GM23338 (cell line): ENCODE measurements around the gene MST1. TPM values are rescaled to one million over a fixed set of nuclear protein-coding genes. Genes with fewer than 3 reads are reported as not detected.

ENCODE experiments used
- ATAC-seq: fragments of 200-7000 bp; cut with Tn5 transposase; 3 replicates; pipeline ENCODE4 v1.9.1; 2020
- DNase-seq: peaks from one replicate; pipeline ENCODE4 v3.0.0-alpha.2; 2015; ENCODE audit warnings: low spot score
- H2AFZ ChIP-seq: fragments of 200-600 bp; sonication (generic); 2 replicates; pipeline ENCODE4 v1.8.0; 2016; ENCODE audit warnings: antibody characterized with exemption, mild to moderate bottlenecking, moderate library complexity
- H3F3A ChIP-seq: fragments of 200-600 bp; sonication (generic); replicated peaks from 2 replicates; pipeline ENCODE4 v1.8.0; 2017; ENCODE audit warnings: antibody characterized with exemption, mixed run types, low read depth
- H3K27ac ChIP-seq: fragments of 200-600 bp; sonication (generic); 2 replicates; pipeline ENCODE4 v1.6.1; 2016; ENCODE audit warnings: low read depth
- H3K27me3 ChIP-seq: fragments of 200-600 bp; sonication (generic); 2 replicates; pipeline ENCODE4 v1.8.0; 2016; ENCODE audit warnings: mild to moderate bottlenecking, mixed run types, moderate library complexity; ENCODE audit not compliant: insufficient read depth
- H3K36me3 ChIP-seq: fragments of 200-600 bp; sonication (generic); 2 replicates; pipeline ENCODE4 v1.8.0; 2016; ENCODE audit warnings: mild to moderate bottlenecking; ENCODE audit not compliant: insufficient read depth
- H3K4me1 ChIP-seq: fragments of 200-600 bp; sonication (generic); 2 replicates; pipeline ENCODE4 v1.8.0; 2016; ENCODE audit warnings: mild to moderate bottlenecking, moderate library complexity; ENCODE audit not compliant: insufficient read depth
- H3K4me2 ChIP-seq: fragments of 200-600 bp; sonication (generic); 2 replicates; pipeline ENCODE4 v1.7.1; 2017; ENCODE audit warnings: mixed run types
- H3K4me3 ChIP-seq: fragments of 200-600 bp; sonication (generic); 2 replicates; pipeline ENCODE4 v1.6.1; 2016; ENCODE audit warnings: mixed run types
- H3K79me2 ChIP-seq: fragments of 200-600 bp; sonication (generic); replicated peaks from 2 replicates; pipeline ENCODE4 v1.8.0; 2017; ENCODE audit warnings: mild to moderate bottlenecking; ENCODE audit not compliant: insufficient read depth
- H3K9me2 ChIP-seq: fragments of 200-600 bp; sonication (generic); 2 replicates; pipeline ENCODE4 v1.8.0; 2017; ENCODE audit not compliant: insufficient read depth
- H4K20me1 ChIP-seq: fragments of 200-600 bp; sonication (generic); replicated peaks from 2 replicates; pipeline ENCODE4 v1.8.0; 2017; ENCODE audit warnings: mild to moderate bottlenecking; ENCODE audit not compliant: insufficient read depth
- H3K27ac Mint-ChIP-seq: 2 replicates; pipeline ENCODE4 v1.8.0; 2020; ENCODE audit warnings: inconsistent platforms, mild to moderate bottlenecking, moderate library complexity, mixed read lengths
- H3K27me3 Mint-ChIP-seq: 3 replicates; pipeline ENCODE4 v1.8.0; 2022; ENCODE audit warnings: low read depth, mild to moderate bottlenecking, moderate library complexity, mixed read lengths, inconsistent platforms; ENCODE audit not compliant: insufficient read depth, poor library complexity
- H3K36me3 Mint-ChIP-seq: 3 replicates; pipeline ENCODE4 v1.8.0; 2021; ENCODE audit warnings: low read depth, mild to moderate bottlenecking, inconsistent platforms, moderate library complexity, mixed read lengths
- H3K4me1 Mint-ChIP-seq: 3 replicates; pipeline ENCODE4 v1.8.0; 2020; ENCODE audit warnings: mild to moderate bottlenecking, inconsistent platforms, mixed read lengths
- H3K4me3 Mint-ChIP-seq: 3 replicates; pipeline ENCODE4 v1.8.0; 2021; ENCODE audit warnings: moderate library complexity, mild to moderate bottlenecking, inconsistent platforms, mixed read lengths
- H3K9me3 Mint-ChIP-seq: 3 replicates; pipeline ENCODE4 v1.8.0; 2020; ENCODE audit warnings: moderate library complexity, mild to moderate bottlenecking, inconsistent platforms, mixed read lengths
- EZH2phosphoT487 ChIP-seq: fragments of 200-600 bp; sonication (generic); IDR thresholded peaks from one replicate; pipeline ENCODE4 v1.8.1; 2018; ENCODE audit warnings: antibody characterized with exemption; ENCODE audit not compliant: unreplicated experiment
- JUNB ChIP-seq: IDR thresholded peaks from one replicate; pipeline ENCODE4 v1.6.1; 2016; ENCODE audit warnings: antibody characterized with exemption; ENCODE audit not compliant: unreplicated experiment
- NANOG ChIP-seq: IDR thresholded peaks from 2 replicates; pipeline ENCODE4 v1.6.1; 2016; ENCODE audit warnings: antibody characterized with exemption, borderline replicate concordance
- POLR2AphosphoS5 ChIP-seq: IDR thresholded peaks from 2 replicates; pipeline ENCODE4 v1.6.1; 2016; ENCODE audit warnings: antibody characterized with exemption, low read depth
- ZNF114 ChIP-seq: fragments of 250-450 bp; sonication (Bioruptor Pico); IDR thresholded peaks from 2 replicates; pipeline ENCODE4 v1.5.0; 2020; ENCODE audit warnings: mild to moderate bottlenecking, moderate library complexity
- ZNF331 ChIP-seq: fragments of 250-450 bp; sonication (Bioruptor Pico); IDR thresholded peaks from 2 replicates; pipeline ENCODE4 v1.5.0; 2020; ENCODE audit warnings: low read depth, mild to moderate bottlenecking, moderate library complexity
- polyA plus RNA-seq: library from polyadenylated mRNA; unstranded; fragments of >200 nt; fragmentation: Nextera tagmentation; extraction: Ambion mirVana; gene quantifications from 2 replicates; pipeline ENCODE4 v1.2.1, GENCODE V29; 2016
- total RNA-seq: library from RNA; depleted of rRNA; stranded (reverse); fragments of >200 nt; shearing (Covaris generic); gene quantifications from 2 replicates; pipeline ENCODE4 v1.2.3, GENCODE V29; 2014
- TF ChIP-seq, protein P1 (sequence below): fragments of 250-450 bp; sonication (Bioruptor Pico); IDR thresholded peaks from 2 replicates; pipeline ENCODE4 v1.5.0; 2020; ENCODE audit warnings: mild to moderate bottlenecking, moderate library complexity

Gene MST1
- total and polyA plus RNA-seq, 2 experiments from 2014 or later: 5.9 to 11.1 TPM

DNA sequence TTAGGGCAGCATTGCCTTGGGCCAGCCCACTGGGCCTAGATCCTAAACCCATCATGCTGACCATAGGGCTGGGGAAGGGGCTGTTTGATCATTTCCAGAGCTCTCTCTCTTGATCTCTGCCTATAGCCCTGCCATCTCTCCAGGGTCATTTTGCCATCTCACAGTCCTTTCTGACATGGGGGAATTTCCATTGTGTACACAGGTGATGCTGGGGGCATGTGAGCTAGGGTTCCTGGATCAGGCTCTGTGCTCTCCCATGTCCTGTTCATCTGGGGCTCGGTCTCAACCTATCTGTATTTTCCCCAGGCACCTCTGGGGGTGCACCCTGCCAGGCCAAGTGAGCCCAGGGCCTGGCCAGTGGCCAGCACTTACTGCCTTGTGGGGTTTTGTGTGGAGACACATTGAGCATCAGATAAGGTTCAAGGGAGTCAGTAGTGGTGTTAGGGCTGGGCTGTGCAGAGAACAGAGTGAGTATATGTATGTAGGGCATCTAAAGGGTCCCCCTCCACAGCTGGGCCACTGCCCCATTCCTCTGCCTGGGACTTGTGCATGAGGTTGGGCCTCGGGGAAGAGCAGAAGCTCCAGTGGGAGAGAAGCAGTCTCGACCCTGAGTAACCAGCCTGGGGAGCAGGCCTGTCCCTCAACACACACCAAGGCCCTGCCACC is 40.8 kb downstream of the MST1 start:
- no peak overlapping the region for H3K4me2 ChIP-seq
- no peaks in the 10 kb centered on the region for H4K20me1 ChIP-seq
- Mint-ChIP-seq H3K4me3 (no peak overlapping the region), H3K9me3 (no peaks in the 10 kb centered on the region), H3K4me1 (peaks cover 4% of the 10 kb centered on the region; the same call in 1 of the 3 replicates), H3K27me3 (peaks cover 10% of the 10 kb centered on the region), H3K27ac (no peak overlapping the region), H3K36me3 (no peaks in the 10 kb centered on the region; the same call in 2 of the 3 replicates)
- H3K27me3 ChIP-seq: no peaks in the 10 kb centered on the region
- no peak overlapping the region for H3K4me3 ChIP-seq
- no peaks in the 10 kb centered on the region for H3F3A ChIP-seq
- H3K79me2 ChIP-seq: no peaks in the 10 kb centered on the region
- DNase-seq (no peak), ATAC-seq (no peak)
- TF ChIP-seq POLR2AphosphoS5 (no peak), ZNF331 (CRISPR knock-in tag) (no peak), EZH2phosphoT487 (no peak), JUNB (no peak), NANOG (no peak), ZNF114 (CRISPR knock-in tag) (no peak)
- TF ChIP-seq, protein P1, sequence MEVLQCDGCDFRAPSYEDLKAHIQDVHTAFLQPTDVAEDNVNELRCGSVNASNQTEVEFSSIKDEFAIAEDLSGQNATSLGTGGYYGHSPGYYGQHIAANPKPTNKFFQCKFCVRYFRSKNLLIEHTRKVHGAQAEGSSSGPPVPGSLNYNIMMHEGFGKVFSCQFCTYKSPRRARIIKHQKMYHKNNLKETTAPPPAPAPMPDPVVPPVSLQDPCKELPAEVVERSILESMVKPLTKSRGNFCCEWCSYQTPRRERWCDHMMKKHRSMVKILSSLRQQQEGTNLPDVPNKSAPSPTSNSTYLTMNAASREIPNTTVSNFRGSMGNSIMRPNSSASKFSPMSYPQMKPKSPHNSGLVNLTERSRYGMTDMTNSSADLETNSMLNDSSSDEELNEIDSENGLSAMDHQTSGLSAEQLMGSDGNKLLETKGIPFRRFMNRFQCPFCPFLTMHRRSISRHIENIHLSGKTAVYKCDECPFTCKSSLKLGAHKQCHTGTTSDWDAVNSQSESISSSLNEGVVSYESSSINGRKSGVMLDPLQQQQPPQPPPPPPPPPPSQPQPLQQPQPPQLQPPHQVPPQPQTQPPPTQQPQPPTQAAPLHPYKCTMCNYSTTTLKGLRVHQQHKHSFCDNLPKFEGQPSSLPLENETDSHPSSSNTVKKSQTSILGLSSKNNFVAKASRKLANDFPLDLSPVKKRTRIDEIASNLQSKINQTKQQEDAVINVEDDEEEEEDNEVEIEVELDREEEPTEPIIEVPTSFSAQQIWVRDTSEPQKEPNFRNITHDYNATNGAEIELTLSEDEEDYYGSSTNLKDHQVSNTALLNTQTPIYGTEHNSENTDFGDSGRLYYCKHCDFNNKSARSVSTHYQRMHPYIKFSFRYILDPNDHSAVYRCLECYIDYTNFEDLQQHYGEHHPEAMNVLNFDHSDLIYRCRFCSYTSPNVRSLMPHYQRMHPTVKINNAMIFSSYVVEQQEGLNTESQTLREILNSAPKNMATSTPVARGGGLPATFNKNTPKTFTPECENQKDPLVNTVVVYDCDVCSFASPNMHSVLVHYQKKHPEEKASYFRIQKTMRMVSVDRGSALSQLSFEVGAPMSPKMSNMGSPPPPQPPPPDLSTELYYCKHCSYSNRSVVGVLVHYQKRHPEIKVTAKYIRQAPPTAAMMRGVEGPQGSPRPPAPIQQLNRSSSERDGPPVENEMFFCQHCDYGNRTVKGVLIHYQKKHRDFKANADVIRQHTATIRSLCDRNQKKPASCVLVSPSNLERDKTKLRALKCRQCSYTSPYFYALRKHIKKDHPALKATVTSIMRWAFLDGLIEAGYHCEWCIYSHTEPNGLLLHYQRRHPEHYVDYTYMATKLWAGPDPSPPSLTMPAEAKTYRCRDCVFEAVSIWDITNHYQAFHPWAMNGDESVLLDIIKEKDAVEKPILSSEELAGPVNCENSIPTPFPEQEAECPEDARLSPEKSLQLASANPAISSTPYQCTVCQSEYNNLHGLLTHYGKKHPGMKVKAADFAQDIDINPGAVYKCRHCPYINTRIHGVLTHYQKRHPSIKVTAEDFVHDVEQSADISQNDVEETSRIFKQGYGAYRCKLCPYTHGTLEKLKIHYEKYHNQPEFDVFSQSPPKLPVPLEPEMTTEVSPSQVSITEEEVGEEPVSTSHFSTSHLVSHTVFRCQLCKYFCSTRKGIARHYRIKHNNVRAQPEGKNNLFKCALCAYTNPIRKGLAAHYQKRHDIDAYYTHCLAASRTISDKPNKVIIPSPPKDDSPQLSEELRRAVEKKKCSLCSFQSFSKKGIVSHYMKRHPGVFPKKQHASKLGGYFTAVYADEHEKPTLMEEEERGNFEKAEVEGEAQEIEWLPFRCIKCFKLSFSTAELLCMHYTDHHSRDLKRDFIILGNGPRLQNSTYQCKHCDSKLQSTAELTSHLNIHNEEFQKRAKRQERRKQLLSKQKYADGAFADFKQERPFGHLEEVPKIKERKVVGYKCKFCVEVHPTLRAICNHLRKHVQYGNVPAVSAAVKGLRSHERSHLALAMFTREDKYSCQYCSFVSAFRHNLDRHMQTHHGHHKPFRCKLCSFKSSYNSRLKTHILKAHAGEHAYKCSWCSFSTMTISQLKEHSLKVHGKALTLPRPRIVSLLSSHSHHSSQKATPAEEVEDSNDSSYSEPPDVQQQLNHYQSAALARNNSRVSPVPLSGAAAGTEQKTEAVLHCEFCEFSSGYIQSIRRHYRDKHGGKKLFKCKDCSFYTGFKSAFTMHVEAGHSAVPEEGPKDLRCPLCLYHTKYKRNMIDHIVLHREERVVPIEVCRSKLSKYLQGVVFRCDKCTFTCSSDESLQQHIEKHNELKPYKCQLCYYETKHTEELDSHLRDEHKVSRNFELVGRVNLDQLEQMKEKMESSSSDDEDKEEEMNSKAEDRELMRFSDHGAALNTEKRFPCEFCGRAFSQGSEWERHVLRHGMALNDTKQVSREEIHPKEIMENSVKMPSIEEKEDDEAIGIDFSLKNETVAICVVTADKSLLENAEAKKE: no peak
- H3K4me1 ChIP-seq: no peaks in the 10 kb centered on the region
- H3K36me3 ChIP-seq: no peaks in the 10 kb centered on the region
- no peak overlapping the region for H2AFZ ChIP-seq
- no peak overlapping the region for H3K27ac ChIP-seq
- H3K9me2 ChIP-seq: no peaks in the 10 kb centered on the region
